Measurements from ENCODE around the gene FLYWCH1.
"Not testable (repeated sequence)": the region's sequence is repeated elsewhere in the genome, so short reads cannot be mapped to it uniquely, and the experiment has no call there.

FLYWCH1 gene

DNA sequence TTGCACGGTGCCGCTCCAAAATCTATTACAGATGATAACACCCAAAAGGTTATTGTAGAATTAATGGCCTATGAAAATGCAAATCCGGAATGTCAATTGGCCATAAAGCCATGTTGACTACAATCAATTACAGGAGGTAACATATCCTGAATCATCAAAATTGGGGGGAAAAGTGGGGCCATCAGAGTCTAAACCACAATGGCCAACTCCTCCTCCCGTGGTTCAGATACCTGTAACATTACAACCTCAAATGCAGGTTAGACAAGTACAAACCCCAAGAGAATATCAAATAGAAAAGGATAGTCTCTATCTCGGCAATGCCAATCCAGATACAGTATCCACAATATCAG, 14.9 kb downstream of the FLYWCH1 start:
- TF ChIP-seq, protein P1, sequence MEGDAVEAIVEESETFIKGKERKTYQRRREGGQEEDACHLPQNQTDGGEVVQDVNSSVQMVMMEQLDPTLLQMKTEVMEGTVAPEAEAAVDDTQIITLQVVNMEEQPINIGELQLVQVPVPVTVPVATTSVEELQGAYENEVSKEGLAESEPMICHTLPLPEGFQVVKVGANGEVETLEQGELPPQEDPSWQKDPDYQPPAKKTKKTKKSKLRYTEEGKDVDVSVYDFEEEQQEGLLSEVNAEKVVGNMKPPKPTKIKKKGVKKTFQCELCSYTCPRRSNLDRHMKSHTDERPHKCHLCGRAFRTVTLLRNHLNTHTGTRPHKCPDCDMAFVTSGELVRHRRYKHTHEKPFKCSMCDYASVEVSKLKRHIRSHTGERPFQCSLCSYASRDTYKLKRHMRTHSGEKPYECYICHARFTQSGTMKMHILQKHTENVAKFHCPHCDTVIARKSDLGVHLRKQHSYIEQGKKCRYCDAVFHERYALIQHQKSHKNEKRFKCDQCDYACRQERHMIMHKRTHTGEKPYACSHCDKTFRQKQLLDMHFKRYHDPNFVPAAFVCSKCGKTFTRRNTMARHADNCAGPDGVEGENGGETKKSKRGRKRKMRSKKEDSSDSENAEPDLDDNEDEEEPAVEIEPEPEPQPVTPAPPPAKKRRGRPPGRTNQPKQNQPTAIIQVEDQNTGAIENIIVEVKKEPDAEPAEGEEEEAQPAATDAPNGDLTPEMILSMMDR (IDR thresholded peaks at IDR 0.05; ENCODE audit: control insufficient read depth, insufficient read depth, low read depth, low read length, missing control alignments) = no peak
- H3K4me3 ChIP-seq (ENCODE audit: control insufficient read depth, low read depth, low read length) = no peak overlapping the region

DNA sequence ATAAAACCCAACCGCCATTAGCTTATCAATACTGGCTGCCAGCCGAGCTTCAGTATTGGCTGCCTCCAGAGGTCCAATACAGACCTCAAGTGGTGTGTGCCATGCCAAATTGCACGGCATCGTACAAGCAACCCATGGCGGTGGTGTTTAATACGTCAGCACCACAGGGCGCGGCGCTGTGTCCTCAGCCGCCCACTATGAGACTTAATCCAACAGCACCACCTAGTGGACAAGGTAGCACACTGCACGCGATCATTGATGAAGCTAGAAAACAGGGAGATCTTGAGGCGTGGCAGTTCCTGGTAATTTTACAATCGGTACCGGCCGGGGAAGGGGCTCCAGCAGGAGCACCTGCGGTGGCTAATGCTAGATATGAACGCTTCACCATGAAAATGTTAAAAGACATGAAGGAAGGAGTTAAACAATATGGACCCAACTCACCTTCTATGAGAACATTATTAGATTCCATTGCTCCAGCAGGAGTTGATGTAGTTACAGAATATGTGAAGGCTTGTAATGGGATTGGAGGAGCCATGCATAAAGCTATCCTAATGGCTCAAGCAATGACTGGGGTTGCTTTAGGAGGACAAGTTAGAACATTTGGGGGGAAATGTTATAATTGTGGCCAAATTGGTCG, 15.4 kb downstream of the FLYWCH1 start:
- DNase-seq (ENCODE audit: low read depth) = peak; percentile 59
- no peak overlapping the region for H3K4me3 ChIP-seq (ENCODE audit: control insufficient read depth, low read depth, low read length)
- TF ChIP-seq, protein P1 (IDR thresholded peaks at IDR 0.05; ENCODE audit: control insufficient read depth, insufficient read depth, low read depth, low read length, missing control alignments) = peak; percentile 89

More for the DNA sequence above, 14.9 kb downstream of the FLYWCH1 start:
- DNase-seq (ENCODE audit: low read depth) = no peak

DNA sequence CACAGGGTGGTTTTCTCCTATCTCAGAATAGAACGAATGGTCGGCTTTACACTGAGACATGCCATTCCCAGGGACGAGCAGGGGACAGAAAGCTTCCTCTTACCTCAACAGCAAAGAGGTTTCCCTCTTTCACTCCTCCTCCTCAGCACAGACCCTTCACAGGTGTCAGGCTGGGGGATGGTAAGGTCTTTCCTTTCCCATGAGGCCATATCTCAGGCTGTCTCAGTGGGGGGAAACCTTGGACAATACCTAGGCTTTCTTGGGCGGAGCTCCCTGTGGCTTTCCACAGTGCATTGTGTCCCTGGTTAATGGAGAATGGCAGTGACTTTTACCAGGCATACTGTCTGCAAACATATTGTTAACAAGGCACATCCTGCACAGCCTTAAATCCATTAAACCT, 16.4 kb downstream of the FLYWCH1 start:
- DNase-seq (ENCODE audit: low read depth); H3K4me3 ChIP-seq (ENCODE audit: control insufficient read depth, low read depth, low read length): not testable (repeated sequence)

DNA sequence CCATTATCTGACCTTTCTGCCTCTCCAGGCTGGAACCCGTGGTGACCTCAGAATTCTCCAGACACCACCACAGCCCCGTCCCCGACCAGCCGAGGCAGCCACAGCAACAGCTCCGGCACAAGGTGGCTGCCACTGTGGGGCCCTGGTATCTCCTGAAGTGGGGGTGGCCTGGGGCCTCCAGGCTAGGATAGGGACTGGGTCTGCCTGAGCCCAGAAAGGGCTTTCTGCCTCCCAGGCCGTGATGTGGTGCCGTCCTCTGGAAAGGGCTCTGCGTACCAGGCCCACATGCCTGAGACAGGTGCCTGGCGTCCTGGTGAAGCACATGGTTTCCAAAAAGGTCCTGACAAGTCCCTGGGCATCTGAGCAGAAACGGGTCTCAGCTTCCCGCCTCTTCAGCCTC, 17.1 kb downstream of the FLYWCH1 start:
- TF ChIP-seq, protein P1 (IDR thresholded peaks at IDR 0.05; ENCODE audit: control insufficient read depth, insufficient read depth, low read depth, low read length, missing control alignments) = no peak
- DNase-seq (ENCODE audit: low read depth) = no peak
- no peak overlapping the region for H3K4me3 ChIP-seq (ENCODE audit: control insufficient read depth, low read depth, low read length)

DNA sequence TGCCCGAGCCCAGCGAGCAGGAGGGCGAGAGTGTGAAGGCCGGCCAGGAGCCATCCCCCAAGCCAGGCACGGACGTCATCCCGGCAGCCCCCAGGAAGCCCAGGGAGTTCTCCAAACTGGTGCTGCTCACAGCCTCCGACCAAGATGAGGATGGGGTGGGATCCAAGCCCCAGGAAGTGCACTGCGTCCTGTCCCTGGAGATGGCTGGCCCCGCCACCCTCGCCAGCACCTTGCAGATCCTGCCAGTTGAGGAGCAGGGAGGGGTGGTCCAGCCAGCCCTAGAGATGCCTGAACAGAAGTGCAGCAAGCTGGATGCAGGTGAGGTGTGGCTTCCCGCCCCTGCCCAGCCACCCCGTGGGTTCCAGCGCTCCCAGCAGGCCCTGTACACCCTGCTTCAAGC, 18.0 kb downstream of the FLYWCH1 start:
- no peak overlapping the region for H3K4me3 ChIP-seq (ENCODE audit: control insufficient read depth, low read depth, low read length)
- TF ChIP-seq, protein P1 (IDR thresholded peaks at IDR 0.05; ENCODE audit: control insufficient read depth, insufficient read depth, low read depth, low read length, missing control alignments) = no peak
- DNase-seq (ENCODE audit: low read depth) = no peak

DNA sequence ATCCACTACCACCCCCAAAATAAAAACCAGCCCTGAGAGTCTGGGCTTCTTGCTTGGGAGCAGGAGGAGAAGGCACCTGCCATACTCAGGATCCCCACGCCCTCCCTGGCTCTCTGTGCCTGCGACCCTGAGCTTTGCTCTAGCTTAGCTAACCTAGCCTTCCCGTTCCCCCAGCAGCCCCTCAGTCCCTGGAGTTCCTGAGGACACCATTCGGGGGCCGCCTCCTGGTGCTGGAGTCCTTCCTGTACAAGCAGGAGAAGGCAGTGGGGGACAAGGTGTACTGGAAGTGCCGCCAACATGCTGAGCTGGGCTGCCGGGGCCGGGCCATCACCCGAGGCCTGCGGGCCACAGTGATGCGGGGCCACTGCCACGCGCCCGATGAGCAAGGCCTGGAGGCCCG, 18.5 kb downstream of the FLYWCH1 start:
- TF ChIP-seq, protein P1 (IDR thresholded peaks at IDR 0.05; ENCODE audit: control insufficient read depth, insufficient read depth, low read depth, low read length, missing control alignments) = no peak
- no peak for DNase-seq (ENCODE audit: low read depth)
- no peak overlapping the region for H3K4me3 ChIP-seq (ENCODE audit: control insufficient read depth, low read depth, low read length)

DNA sequence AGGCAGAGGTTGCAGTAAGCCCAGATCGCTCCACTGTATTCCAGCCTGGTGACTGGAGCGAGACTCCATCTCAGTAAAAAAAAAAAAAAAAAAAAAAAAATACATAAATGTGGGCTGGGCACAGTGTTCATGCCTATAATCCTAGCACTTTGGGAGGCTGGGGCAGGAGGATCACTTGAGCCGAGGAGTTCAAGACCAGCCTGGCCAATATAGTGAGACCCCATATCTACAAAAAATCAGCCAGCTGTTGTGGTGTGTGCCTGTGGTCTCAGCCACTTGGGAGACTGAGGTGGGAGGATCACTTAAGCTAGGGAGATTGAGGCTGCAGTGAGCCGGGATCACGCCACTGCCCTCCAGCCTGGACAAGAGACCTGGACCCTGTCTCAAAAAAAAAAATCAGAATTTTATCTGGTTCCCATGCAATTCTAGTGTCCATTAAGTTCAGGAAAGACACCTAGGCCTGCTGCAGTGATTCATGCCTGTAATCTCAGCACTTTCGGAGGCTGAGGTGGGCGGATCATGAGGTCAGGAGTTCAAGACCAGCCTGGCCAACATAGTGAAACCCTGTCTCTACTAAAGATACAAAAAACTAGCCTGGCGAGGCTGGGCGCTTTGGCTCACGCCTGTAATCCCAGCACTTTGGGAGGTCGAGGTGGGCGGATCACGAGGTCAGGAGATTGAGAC, 19.6 kb downstream of the FLYWCH1 start:
- H3K4me3 ChIP-seq (ENCODE audit: control insufficient read depth, low read depth, low read length); DNase-seq (ENCODE audit: low read depth): not testable (repeated sequence)

DNA sequence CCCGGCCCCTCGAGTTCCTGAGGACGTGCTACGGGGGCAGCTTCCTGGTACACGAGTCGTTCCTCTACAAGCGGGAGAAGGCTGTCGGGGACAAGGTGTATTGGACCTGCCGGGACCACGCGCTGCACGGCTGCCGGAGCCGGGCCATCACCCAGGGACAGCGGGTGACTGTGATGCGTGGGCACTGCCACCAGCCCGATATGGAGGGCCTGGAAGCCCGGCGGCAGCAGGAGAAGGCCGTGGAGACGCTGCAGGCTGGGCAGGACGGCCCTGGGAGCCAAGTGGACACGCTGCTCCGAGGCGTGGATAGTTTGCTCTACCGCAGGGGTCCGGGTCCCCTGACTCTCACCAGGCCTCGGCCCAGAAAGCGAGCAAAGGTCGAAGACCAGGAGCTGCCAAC, 21.4 kb downstream of the FLYWCH1 start:
- no peak overlapping the region for H3K4me3 ChIP-seq (ENCODE audit: control insufficient read depth, low read depth, low read length)
- TF ChIP-seq, protein P1 (IDR thresholded peaks at IDR 0.05; ENCODE audit: control insufficient read depth, insufficient read depth, low read depth, low read length, missing control alignments) = no peak
- DNase-seq (ENCODE audit: low read depth) = no peak
